ENCODE data around the gene PDE3A. TPM values are rescaled to one million over a fixed set of nuclear protein-coding genes. Genes with fewer than 3 reads are reported as not detected.
"Not testable (repeated sequence)": the region's sequence is repeated elsewhere in the genome, so short reads cannot be mapped to it uniquely, and the experiment has no call there.

The PDE3A gene
- 5.5 TPM for total RNA-seq
- long read RNA-seq, full-length matches to known transcripts: 2 of 4 reads
- long read RNA-seq, partial matches to known transcripts: 0 of 4 reads
- long read RNA-seq, other reads (novel, unspliced or antisense): 2 of 4 reads

DNA sequence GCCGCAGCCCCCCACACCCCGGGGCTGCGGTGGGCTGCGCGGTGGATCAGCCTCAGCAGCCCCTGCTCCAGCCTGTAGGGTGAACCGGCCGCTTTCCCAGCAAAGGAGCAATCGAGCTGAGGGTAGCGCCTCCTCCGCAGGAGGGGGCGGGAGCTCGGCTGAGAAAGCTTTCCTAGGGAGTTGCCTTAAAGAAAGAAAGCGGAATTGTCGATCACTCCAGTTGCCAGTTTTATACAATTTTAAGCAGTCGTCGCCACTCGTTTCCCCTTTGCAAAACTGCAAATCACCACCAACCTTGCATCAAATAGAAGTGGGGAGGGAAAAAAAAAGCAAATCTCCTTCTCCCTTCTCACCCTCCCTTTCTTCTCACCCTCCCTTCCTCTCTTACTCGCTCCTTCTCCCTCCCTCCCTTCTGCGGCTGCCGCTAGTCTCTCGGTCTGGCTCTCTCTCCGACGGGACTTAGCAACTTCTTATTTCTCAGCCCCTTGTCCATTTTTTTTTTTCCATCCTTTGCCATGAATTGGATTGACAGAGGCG is at the start of gene PDE3A:
PDE3A (plus strand) TSS at position 424 of the 537 bp plus-strand sequence. CDS start 748 bp downstream, outside the sequence.
- peak; percentile 60 to 63 for ATAC-seq
- peaks cover 10% of the 10 kb centered on the region for H3K4me1 ChIP-seq
- H3K27ac ChIP-seq: peak within 1 kb of the TSS; percentile 74
- intact Hi-C loops (cut with DNase I): no loop called here
- TF ChIP-seq, protein P1, sequence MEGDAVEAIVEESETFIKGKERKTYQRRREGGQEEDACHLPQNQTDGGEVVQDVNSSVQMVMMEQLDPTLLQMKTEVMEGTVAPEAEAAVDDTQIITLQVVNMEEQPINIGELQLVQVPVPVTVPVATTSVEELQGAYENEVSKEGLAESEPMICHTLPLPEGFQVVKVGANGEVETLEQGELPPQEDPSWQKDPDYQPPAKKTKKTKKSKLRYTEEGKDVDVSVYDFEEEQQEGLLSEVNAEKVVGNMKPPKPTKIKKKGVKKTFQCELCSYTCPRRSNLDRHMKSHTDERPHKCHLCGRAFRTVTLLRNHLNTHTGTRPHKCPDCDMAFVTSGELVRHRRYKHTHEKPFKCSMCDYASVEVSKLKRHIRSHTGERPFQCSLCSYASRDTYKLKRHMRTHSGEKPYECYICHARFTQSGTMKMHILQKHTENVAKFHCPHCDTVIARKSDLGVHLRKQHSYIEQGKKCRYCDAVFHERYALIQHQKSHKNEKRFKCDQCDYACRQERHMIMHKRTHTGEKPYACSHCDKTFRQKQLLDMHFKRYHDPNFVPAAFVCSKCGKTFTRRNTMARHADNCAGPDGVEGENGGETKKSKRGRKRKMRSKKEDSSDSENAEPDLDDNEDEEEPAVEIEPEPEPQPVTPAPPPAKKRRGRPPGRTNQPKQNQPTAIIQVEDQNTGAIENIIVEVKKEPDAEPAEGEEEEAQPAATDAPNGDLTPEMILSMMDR (IDR thresholded peaks at IDR 0.05): no peak
- DNase-seq: peak; percentile 50
- H3K9me3 ChIP-seq: no peaks in the 10 kb centered on the region
- H3K36me3 ChIP-seq: no peaks in the 10 kb centered on the region
- H3K27me3 ChIP-seq (ENCODE audit: low read depth): peaks cover 24% of the 10 kb centered on the region
- peak within 1 kb of the TSS; percentile 62 for H3K4me3 ChIP-seq

DNA sequence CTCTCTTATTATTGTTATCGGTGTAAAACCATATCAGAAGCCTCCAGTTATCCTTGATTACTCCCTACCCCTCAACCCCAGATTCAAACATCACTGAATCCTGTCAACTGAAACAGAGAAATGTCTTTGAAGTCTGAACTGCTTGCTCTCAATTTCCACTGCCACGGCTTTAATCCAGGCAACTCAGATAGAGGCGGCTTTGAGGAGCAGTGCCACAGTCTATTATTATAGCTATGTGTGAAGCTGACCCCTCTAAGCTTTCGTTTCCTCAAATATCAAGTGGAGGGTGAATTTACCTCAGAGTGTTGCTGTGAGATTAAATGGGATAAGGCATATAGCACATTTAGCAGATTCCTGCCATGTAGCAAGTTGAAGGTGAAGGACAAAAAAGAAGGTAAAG is 49.0 kb upstream of the PDE3A start:
- intact Hi-C loops (cut with DNase I): no loop called here
- no peaks in the 10 kb centered on the region for H3K9me3 ChIP-seq
- DNase-seq (no peak), ATAC-seq (no peak)
- TF ChIP-seq, protein P1 (IDR thresholded peaks at IDR 0.05): no peak
- H3K27ac ChIP-seq: no peak overlapping the region
- no peaks in the 10 kb centered on the region for H3K36me3 ChIP-seq
- H3K4me3 ChIP-seq: no peak overlapping the region
- no peaks in the 10 kb centered on the region for H3K27me3 ChIP-seq (ENCODE audit: low read depth)
- no peaks in the 10 kb centered on the region for H3K4me1 ChIP-seq

- TF ChIP-seq, protein P1 (IDR thresholded peaks at IDR 0.05): no peak
- Histone ChIP-seq H3K4me1 (no peaks in the 10 kb centered on the region), H3K36me3 (no peaks in the 10 kb centered on the region), H3K9me3 (no peaks in the 10 kb centered on the region), H3K27me3 (ENCODE audit: low read depth) (no peaks in the 10 kb centered on the region), H3K4me3 (no peak overlapping the region), H3K27ac (no peak overlapping the region)
- ATAC-seq: no peak
- intact Hi-C loops (cut with DNase I): no loop called here
- no peak for DNase-seq
These were observed 47.8 kb upstream of the PDE3A start for GRCh38 chr12:20320552-20320951.

DNA sequence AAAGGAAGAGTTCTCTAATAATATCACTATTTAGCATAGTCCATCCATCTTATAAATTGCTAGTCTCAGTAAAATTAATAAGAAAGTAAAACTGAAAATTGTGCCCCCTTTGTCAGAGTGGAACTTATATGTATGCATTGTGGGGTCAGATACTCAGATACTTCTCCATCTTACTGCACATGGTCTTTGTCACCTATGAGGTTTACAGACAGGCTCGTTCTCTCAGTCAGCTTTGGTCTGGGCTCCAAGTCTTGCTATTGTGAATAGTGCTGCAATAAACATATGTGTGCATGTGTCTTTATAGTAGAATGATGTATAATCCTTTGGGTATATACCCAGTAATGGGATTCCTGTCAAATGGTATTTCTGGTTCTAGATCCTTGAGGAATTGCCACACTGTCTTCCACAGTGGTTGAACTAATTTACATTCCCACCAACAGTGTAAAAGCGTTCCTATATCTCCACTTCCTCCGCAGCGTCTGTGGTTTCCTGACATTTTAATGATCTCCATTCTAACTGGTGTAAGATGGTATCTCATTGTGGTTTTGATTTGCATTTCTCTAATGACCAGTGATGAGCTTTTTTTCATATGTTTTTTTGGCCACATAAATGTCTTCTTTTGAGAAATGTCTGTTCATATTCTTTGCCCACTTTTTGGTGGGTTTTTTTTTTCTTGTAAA is 37.4 kb upstream of the PDE3A start:
- ATAC-seq; H3K27me3 ChIP-seq (ENCODE audit: low read depth); H3K4me3 ChIP-seq; H3K9me3 ChIP-seq; DNase-seq; intact Hi-C loops (cut with DNase I); H3K27ac ChIP-seq; H3K4me1 ChIP-seq; H3K36me3 ChIP-seq: not testable (repeated sequence)

GRCh38 chr12:20339060-20339459 is 29.3 kb upstream of the PDE3A start:
- no peaks in the 10 kb centered on the region for H3K27me3 ChIP-seq (ENCODE audit: low read depth)
- H3K4me3 ChIP-seq: no peak overlapping the region
- H3K36me3 ChIP-seq: no peaks in the 10 kb centered on the region
- no peaks in the 10 kb centered on the region for H3K4me1 ChIP-seq
- DNase-seq (no peak), ATAC-seq (no peak)
- intact Hi-C loops (cut with DNase I): no loop called here
- no peak overlapping the region for H3K27ac ChIP-seq
- TF ChIP-seq, protein P1 (IDR thresholded peaks at IDR 0.05): no peak
- no peaks in the 10 kb centered on the region for H3K9me3 ChIP-seq

- intact Hi-C loops (cut with DNase I): no loop called here
- Histone ChIP-seq H3K9me3 (no peaks in the 10 kb centered on the region), H3K36me3 (no peaks in the 10 kb centered on the region), H3K4me1 (no peaks in the 10 kb centered on the region), H3K27ac (no peak overlapping the region), H3K4me3 (no peak overlapping the region), H3K27me3 (ENCODE audit: low read depth) (no peaks in the 10 kb centered on the region)
- TF ChIP-seq, protein P1 (IDR thresholded peaks at IDR 0.05): no peak
- ATAC-seq (no peak), DNase-seq (no peak)
These were observed 26.2 kb upstream of the PDE3A start for GRCh38 chr12:20342111-20342510.

Data from lower lobe of right lung (tissue), 2 donors.